ENCODE data around the gene GOLGA6L10. TPM values are rescaled to one million over a fixed set of nuclear protein-coding genes. Genes with fewer than 3 reads are reported as not detected.
"Not testable (repeated sequence)": the region's sequence is repeated elsewhere in the genome, so short reads cannot be mapped to it uniquely, and the experiment has no call there.

Gene GOLGA6L10
- total and polyA plus RNA-seq, 2 experiments from 2014 or later, result 0.07 to 0.23 TPM

GRCh38 chr15:82347645-82348044, 1.6 kb downstream of the GOLGA6L10 start:
- not testable (repeated sequence) for H3K4me1 ChIP-seq (ENCODE audit: insufficient read depth); H3K36me3 Mint-ChIP-seq (ENCODE audit: low read depth); H3K4me3 ChIP-seq; H3K27ac Mint-ChIP-seq; H3K27me3 Mint-ChIP-seq (ENCODE audit: insufficient read depth, low read depth, poor library complexity); H3K79me2 ChIP-seq (replicated peaks; ENCODE audit: insufficient read depth); H3K4me1 Mint-ChIP-seq; H3K4me3 Mint-ChIP-seq; H3K9me3 Mint-ChIP-seq; H3F3A ChIP-seq (replicated peaks; ENCODE audit: low read depth); H3K27me3 ChIP-seq (ENCODE audit: insufficient read depth); H3K27ac ChIP-seq (ENCODE audit: low read depth); H4K20me1 ChIP-seq (replicated peaks; ENCODE audit: insufficient read depth); H2AFZ ChIP-seq; DNase-seq (ENCODE audit: low spot score); H3K9me2 ChIP-seq (ENCODE audit: insufficient read depth); ATAC-seq; H3K4me2 ChIP-seq; H3K36me3 ChIP-seq (ENCODE audit: insufficient read depth)

DNA sequence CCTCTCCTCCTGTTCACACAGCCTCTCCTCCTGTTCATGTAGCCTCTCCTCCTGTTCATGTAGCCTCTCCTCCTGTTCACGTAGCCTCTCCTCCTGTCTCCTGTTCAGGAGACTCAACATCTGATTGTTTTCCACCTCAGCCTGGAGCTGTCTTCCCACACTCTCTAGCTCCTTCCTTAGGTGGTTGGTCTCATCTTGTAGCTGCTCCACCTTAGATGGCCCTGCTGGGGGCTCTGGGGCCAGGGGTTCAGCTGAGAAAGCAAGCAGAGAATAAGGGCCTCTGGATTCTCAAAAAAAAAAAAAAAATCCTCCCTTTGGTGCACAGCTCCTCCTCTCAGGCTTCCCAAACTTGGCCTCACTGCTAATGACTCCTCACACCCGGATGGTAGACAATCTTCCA, 4.1 kb downstream of the GOLGA6L10 start:
- H3K27me3 ChIP-seq (ENCODE audit: insufficient read depth); H3K4me3 ChIP-seq: not testable (repeated sequence)

GRCh38 chr15:82344421-82344820, 4.9 kb downstream of the GOLGA6L10 start:
- H3K4me1 Mint-ChIP-seq; H3K27ac ChIP-seq (ENCODE audit: low read depth); H3K36me3 Mint-ChIP-seq (ENCODE audit: low read depth); H3K27me3 ChIP-seq (ENCODE audit: insufficient read depth); H3K36me3 ChIP-seq (ENCODE audit: insufficient read depth); H4K20me1 ChIP-seq (replicated peaks; ENCODE audit: insufficient read depth); H3K27ac Mint-ChIP-seq; H3K27me3 Mint-ChIP-seq (ENCODE audit: insufficient read depth, low read depth, poor library complexity); H3F3A ChIP-seq (replicated peaks; ENCODE audit: low read depth); ATAC-seq; H3K4me1 ChIP-seq (ENCODE audit: insufficient read depth); DNase-seq (ENCODE audit: low spot score); H3K4me3 Mint-ChIP-seq; H3K79me2 ChIP-seq (replicated peaks; ENCODE audit: insufficient read depth); H2AFZ ChIP-seq; H3K4me2 ChIP-seq; H3K4me3 ChIP-seq; H3K9me3 Mint-ChIP-seq; H3K9me2 ChIP-seq (ENCODE audit: insufficient read depth): not testable (repeated sequence)

More for the DNA sequence above, 4.1 kb downstream of the GOLGA6L10 start:
- not testable (repeated sequence) for H3K4me1 ChIP-seq (ENCODE audit: insufficient read depth); ATAC-seq; H4K20me1 ChIP-seq (replicated peaks; ENCODE audit: insufficient read depth); H3K9me2 ChIP-seq (ENCODE audit: insufficient read depth); H3K4me1 Mint-ChIP-seq; H3K36me3 ChIP-seq (ENCODE audit: insufficient read depth); H3K27me3 Mint-ChIP-seq (ENCODE audit: insufficient read depth, low read depth, poor library complexity); H3K36me3 Mint-ChIP-seq (ENCODE audit: low read depth); H2AFZ ChIP-seq; H3K9me3 Mint-ChIP-seq; H3K4me2 ChIP-seq; H3F3A ChIP-seq (replicated peaks; ENCODE audit: low read depth); DNase-seq (ENCODE audit: low spot score); H3K27ac Mint-ChIP-seq; H3K4me3 Mint-ChIP-seq; H3K27ac ChIP-seq (ENCODE audit: low read depth); H3K79me2 ChIP-seq (replicated peaks; ENCODE audit: insufficient read depth)

DNA sequence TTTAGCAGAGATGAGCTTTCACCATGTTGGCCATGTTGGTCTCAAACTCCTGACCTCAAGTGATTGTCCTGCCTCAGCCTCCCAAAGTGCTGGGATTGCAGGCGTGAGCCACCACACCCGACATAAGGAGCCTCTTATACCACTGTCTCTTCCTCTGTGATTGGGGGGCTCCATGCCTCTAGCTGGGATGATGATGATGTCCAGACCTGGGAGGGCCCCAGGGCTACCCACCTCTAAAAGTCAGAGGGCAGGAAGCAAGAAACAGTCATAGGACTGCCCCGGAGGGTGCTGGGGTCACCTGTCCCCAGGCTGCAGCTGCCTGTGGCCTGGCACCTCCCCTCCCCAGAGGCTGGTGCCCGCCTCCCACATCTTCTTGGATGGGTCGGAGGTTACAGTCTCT, 5.4 kb downstream of the GOLGA6L10 start:
- not testable (repeated sequence) for H3F3A ChIP-seq (replicated peaks; ENCODE audit: low read depth); H3K9me2 ChIP-seq (ENCODE audit: insufficient read depth); H3K9me3 Mint-ChIP-seq; H3K36me3 Mint-ChIP-seq (ENCODE audit: low read depth); H4K20me1 ChIP-seq (replicated peaks; ENCODE audit: insufficient read depth); H3K4me1 Mint-ChIP-seq; DNase-seq (ENCODE audit: low spot score); H3K4me1 ChIP-seq (ENCODE audit: insufficient read depth); H3K4me3 Mint-ChIP-seq; H3K36me3 ChIP-seq (ENCODE audit: insufficient read depth); H2AFZ ChIP-seq; H3K27ac ChIP-seq (ENCODE audit: low read depth); H3K27me3 Mint-ChIP-seq (ENCODE audit: insufficient read depth, low read depth, poor library complexity); ATAC-seq; H3K4me3 ChIP-seq; H3K79me2 ChIP-seq (replicated peaks; ENCODE audit: insufficient read depth); H3K27ac Mint-ChIP-seq; H3K4me2 ChIP-seq; H3K27me3 ChIP-seq (ENCODE audit: insufficient read depth)

Data from GM23338 (cell line).